LHCN-M2 (cell line): ENCODE measurements around the gene HSPB7. TPM values are rescaled to one million over a fixed set of nuclear protein-coding genes. Genes with fewer than 3 reads are reported as not detected.
A peak's percentile ranks its signal among the peaks of the same experiment; 100 is the strongest.
"Not testable (repeated sequence)": the region's sequence is repeated elsewhere in the genome, so short reads cannot be mapped to it uniquely, and the experiment has no call there.

Experiments
- DNase-seq: peaks from one replicate; pipeline ENCODE4 v3.0.0-alpha.2; 2012; ENCODE audit warnings: low read depth
- total RNA-seq: library from RNA; depleted of rRNA; stranded (reverse); fragments of >200 nt; gene quantifications from 2 replicates; pipeline ENCODE4 v1.2.3, GENCODE V29; 2014

HSPB7 gene
- total RNA-seq, 1 experiment from 2014 or later, result 3.3 TPM

DNA sequence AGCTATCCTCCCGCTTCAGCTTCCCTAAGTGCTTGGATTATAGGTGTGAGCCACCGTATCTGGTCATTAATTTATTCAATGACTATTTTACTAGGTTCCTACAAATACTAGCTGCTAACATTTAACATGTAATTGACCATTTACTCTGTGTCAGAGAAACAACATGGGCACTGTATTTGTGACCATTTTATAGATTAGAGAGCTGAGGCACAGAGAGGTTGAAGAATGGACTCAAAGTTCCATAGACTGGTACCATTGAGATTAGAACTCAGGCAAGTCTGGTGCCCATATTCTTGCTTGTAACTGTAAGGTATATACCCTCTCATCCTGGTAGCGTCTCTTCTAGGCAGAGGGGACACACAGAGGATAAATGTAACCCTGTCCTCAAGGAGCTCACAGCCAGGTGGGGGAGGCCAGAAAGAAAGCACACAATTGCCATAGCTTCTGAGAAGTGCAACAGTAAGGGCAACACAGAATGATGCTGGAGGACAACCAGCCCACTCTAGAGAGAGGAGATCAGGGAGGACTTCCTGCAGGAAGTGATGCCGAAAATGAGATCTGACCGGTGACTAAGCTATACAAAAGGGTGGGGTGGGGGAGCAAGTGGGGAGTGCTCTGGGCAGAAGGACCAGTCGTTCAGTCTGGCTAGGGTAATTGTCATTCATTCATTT is 10.0 kb downstream of the HSPB7 start:
- DNase-seq, result no peak

DNA sequence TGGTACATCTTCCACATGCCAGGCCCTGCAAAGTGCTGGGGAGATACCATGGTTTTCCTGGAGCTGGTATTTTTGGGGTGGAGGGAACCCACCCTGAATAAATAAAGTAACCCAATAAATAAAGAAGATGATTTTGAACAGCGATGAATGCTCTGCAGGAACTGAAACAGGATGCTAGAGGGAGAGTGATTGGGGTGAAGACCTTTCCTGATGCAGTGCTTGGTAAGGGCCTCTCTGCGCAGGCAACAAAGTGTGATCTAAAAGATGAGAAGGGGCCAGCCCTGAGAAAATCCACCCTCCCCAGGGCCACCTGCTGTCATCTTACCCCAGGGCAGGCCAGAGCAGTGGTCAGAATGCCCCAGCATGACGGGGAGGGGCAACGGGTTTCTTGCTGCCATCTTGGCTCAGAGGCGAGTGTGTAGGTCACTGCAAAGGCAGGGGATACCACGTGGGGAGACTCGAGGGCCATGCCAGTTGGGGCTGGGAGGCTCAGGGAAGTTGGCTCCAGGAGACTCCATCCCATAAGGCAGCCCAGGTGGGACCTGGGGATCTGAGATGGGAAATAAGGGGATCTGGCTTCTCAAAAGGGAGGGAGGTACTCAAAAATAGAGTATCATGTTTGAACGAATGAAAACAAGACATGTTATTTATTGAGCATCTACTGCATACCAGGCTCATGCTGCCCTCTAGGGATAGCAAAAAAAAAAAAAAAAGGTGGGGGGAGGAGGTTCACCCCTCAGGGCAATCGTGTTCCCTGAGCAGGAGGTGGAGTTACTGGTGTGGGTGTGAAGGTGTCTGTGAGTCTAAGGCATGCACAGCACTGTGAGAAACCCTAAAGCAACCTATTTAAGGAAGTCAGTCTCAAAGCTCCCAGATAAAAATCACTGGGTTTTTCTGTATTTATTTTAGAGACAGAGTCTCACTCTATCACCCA is 11.0 kb downstream of the HSPB7 start:
- DNase-seq, result peak; percentile 31

DNA sequence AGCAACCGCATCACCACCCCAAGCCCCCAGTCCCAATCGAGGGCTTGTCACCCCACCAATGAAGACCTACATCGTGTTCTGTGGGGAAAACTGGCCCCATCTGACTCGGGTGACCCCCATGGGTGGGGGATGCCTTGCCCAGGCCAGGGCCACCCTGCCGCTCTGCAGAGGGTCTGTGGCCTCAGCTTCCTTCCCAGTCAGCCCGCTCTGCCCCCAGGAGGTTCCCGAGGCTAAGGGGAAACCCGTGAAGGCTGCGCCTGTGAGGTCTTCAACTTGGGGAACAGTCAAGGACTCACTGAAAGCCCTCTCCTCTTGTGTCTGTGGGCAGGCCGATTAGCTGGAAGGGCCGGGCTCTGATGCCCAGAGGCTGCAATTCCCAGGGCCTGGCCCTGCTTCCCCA is 11.8 kb downstream of the HSPB7 start:
- DNase-seq, result no peak

DNA sequence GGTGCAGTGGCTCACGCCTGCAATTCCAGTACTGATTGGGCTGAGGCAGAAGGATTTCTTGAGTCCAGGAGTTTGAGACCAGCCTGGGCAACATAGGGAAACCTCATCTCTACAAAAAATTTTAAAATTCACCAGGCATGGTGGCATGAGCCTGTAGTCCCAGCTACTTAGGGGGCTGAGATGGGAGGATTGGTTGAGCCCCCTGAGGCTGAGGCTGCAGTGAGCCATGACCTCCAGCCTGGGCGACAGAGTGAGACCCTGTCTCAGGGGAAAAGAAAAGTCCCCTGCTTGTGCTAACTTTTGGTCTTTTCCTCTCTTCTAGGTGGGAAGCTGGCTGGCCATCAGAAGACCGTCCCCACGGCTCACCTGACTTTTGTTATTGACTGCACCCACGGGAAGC is 12.2 kb downstream of the HSPB7 start:
- no peak for DNase-seq

DNA sequence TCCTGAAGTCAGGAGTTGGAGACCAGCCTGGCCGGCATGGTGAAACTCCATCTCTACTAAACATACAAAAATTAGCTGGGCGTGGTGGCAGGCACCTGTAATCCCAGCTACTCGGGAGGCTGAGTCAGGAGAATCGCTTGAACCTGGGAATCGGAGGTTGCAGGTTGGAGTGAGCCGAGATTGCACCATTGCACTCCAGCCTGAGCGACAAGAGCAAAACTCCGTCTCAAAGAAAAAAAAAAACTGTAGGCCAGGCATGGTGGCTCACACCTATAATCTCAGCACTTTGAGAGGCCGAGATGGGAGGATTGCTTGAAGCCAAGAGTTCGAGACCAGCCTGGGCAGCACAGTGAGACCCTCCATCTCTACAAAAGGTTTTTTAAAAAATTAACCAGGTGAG is 16.6 kb downstream of the HSPB7 start:
- DNase-seq, result not testable (repeated sequence)

DNA sequence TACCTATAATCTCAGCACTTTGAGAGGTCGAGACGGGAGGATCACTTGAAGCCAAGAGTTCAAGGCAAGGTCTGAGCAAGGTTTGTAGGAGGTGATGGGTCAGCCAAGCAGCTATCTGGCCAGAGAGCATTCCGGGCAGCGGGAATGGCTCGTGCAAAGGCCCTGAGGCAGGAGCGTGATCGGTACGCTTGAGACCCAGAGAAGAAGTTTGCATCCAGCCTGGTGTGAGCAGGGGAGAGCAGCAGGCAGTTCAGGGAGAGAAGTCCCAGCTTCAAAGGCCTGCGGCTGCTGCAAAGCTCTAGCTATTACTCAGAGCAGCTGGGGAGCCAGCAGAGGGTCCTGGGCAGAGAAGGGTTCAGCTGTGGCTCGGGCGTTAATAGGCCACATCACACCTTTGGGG is 18.9 kb downstream of the HSPB7 start:
- DNase-seq, result no peak

DNA sequence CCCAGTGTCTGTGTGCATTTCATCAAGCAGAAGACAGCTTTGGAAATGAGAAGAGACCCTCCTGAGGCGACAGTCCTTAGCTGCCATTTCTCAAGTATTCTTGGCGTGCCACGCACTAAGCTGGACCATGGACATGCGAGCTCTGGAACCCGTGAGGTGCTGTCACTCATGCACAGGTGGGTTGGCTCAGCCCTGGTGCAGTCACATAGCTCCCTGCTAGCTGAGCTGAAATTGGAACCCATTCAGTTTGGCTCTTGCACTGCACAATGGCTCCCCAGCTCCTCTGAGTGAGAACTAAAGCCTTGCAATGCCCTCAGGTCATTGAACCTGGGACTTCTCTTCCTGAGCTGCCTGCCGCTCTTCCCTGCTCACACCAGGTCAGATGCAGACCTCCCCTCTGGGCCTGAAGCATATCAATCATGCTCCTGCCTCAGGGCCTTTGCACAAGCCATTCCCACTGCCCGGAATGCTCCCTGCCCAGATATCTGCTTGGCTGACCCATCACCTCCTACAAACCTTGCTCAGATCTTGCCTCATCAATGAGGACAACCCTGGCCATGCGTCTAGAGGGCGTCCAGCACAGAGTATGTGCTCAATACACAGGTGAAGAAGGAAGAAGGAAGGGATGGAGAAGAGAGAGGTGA is 20.1 kb downstream of the HSPB7 start:
- no peak for DNase-seq

DNA sequence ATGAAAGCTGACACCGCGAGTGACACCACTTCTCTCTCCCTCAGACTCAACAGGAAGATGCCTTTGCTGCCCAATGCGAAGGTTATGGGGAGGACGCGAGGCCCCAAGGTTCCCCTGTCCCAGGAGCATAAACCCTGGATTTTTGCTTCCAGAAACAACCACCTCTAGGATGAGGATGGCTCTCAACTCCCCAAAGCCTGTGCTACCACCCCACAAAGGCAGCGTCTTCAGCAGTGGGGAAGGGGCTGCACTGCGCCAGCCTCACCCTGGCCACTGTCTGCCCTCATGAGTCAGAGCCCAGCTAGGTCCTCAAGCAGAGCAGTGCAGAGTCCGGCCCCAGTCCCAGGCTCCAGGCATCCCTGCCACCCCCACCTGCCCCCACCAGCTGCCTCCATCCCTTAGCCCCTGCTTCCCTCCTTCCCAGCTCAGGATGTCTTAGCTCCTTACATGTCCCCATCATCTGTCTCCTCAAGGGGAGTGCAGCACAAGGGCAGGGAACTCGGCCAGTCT is 20.7 kb downstream of the HSPB7 start:
- DNase-seq, result no peak

DNA sequence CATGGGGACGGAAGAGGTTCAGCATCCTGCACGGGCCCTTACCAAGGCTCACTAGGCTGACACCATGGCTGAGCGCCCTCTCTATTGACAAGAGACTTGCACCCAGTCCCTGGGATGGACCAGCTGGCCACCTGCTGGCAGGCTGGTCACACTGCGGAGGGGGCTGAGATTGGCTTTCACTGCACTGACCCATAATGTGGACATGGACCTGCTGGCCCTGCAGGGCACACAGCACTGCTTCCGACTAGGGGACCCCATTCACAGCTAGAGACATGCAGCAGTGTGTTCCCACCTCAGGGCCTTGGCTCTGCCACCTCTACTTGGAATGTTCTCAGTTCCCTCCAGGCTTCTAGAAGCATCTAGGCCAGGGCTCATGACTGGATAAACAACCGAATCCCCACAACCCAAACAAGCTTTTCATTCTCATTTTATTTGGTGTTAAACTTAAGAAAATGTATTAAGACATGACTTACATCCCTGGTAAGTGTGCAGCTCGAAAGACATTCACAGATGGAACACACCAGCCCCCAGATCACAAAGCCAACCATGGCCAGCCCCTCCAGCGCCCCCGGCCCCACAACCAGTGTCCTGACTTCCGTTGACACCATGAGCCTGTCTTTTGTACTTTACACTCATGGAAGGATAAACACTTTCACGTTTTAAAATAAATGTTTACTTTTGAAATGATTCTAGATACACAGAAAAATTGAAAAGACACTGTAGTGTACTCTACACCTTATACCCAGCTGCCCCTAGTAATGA is 23.1 kb downstream of the HSPB7 start:
- DNase-seq, result peak; percentile 47

DNA sequence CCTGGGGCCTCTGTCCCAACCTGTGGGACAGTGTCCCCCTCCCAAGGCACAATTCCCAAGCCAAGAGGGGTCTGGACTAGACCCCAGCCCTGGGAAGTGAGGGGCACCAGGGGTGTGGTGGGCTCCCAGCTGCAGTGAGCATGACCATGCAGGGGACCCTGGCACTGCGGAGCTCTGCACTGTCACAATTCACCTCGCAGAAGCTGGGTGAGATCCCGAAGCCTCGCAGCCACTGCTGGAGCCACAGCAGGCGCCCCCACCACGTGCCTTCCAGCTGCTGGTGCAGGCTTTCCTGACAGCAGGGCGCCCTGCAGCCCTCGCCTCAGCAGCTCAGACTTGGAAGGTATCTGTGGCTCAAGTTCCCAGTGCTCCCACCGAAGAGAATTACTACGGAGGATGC is 23.8 kb downstream of the HSPB7 start:
- no peak for DNase-seq

DNA sequence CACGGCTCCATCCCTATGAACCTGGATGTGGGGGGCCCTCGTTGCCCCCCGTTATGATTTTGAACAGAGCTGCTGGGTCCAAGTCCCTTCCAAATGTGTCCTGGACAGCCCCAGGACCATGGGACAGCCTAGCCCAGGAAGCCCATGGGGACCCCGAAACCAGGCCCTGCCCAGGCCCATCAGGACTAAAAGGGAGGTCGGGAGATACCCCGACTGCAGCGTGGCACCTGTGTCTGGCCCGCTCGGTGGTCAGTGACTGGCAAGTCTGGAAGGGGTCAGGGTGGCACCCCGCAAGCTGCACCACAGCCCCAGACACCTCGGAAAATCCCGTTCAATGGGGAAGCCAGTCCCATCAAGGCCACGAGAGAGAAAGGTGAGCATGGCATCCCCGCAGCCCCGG is 24.2 kb downstream of the HSPB7 start:
- no peak for DNase-seq

DNA sequence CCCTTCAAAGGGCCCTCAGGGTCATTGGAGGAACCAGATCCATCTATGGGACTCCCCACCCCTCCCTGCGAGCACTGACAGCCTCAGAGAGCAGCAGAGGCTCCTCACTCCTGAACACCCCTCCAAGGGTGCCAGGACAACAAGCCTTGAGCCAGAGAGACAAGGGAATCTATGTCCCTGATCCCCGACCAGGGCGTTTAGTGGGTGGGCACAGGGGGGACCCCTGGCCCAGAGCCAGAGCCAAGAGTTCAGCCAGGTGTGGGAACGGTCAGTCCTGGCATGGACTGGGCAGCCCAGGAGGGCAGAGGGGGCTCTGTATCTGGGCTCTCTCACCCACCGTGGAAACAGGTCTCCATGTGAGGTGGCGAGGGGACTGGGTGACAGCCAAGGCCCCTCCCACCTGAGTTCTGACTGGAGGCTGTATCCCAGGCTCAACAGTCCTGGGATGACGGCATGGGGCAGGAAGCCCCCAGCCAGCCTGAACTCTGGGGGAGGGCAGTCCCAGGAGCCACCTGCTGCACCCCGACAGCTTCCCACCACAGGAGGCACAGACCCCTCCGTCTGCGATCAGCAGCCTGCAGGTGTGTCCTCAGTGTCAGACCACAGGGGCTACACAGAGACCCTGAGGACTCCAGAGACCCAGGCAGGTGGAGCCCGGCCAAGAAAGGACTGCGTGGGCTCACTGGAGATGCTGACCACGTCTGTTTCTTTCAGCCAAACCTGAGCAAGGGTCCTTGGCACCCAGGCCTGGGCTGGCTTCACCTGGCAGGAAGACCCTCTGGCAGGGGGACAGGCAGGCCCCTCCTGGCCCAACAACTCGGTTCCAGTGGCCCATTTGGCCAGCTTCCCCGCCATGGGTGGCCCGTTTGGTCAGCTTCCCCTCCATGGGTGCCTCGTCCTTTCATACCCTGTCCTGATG is 25.0 kb downstream of the HSPB7 start:
- DNase-seq, result no peak

DNA sequence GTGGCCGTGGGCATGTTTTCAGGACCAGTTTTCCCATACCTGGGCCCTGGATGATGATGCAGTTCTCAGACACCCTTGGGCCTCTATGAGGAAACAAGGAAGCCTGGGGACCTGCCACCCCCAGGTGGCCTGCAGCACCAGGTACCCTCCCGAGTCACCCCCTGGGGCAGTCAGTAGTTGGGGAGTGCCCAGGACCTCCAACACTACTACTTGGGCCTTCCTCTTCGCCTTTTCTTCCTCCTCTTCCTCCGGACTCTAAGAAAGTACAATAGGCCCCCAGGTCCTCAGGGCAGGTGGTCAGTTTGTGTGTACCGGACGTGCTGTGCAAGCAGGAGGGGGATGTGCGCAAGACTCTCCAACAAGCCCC is 25.7 kb downstream of the HSPB7 start:
- DNase-seq, result no peak

DNA sequence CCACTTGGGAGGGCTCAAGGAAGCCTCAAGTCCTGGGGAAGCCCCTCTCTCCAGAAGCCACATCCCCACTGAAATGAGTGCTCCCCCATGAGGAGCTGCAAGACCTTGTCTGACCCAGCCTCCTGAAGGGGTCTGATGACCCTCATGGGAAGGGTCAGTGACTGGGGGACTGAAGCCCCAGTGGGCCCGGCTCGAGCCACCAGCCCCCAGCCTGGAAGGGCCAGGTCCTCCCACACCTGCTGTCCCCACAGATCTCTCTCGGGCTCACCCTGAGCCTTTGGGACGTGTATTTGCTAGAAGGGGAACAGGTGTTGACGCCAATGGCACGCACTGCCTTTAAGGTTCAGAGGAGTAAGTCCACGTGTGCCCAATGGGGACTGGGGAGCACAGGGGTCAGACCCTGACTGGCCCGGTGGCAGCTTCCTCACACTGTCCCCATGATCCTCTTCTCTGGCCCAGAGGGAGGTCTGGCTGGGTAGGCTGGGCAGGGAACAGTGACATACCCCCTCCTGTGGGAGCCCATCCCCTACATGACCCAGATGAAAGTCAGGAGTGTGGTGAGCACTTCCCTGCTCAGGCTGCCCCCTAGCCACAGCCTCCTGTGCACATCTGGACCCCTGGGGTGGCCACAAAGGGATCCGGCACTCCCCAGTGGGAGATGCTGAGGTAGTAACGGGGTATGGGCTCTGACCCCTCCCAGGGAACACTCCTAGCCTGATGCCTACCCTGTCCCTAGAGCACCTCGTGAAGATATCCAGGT is 26.2 kb downstream of the HSPB7 start:
- no peak for DNase-seq

DNA sequence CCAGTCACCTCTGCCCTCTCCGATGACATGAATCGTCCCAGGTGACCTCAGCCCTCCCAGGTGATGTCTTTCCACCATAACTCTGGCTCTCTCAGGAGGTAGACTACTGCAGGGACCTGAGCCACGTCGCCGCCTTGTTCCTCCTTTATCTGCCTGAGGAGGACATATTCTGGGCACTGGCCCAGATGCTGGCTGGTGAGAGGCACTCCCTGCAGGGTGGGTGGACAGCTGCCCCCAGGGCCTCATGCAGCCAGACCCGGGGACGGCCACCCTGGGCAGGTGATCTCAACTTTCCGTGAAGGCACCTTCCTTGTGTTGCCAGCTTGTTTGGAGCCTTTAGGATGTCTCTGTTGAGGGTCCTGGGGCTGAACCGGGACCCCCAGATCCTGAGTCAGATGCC is 28.1 kb downstream of the HSPB7 start:
- DNase-seq, result no peak

DNA sequence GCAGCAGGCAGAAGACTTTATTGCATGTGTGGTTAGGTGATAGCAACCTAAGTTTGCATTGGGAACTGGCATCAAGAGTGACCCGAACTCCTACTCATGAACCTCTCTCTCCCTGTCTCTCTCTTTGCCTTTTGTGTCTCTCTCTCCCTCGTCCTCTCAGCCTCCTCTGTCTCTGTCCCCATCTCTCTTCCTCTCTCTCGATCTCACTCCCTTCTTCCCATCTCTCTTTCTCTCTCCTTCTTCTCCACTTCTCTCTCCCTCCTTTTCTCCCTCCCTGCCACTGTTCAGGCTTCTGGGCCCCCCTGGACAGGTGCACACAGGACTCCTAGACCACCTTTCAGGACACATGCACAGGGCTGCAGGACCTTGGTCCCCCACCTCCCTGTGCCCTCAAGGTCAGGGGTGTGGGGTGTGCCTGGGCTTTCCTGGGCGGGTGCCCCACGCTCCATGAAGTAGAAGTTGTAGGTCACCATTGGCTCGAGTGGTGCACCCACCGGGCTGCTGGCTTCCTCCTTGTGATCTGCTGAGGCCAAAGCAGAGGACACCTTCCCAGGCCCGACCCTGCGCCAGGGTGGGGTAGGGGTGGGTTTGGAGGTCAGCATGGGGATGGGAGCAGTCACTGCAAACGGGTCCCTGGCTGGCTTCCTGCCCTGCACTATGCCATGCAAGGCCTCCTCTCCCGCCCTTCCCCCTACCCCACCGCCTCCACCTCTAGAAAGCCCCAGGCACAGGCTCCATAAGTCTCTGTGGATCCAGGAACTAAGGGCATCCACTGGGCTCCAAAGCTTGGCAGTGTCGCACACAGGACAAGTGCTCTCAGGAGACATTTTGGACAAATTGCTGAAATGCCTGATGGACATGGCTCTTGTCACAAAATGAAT is 28.7 kb downstream of the HSPB7 start:
- DNase-seq, result no peak

DNA sequence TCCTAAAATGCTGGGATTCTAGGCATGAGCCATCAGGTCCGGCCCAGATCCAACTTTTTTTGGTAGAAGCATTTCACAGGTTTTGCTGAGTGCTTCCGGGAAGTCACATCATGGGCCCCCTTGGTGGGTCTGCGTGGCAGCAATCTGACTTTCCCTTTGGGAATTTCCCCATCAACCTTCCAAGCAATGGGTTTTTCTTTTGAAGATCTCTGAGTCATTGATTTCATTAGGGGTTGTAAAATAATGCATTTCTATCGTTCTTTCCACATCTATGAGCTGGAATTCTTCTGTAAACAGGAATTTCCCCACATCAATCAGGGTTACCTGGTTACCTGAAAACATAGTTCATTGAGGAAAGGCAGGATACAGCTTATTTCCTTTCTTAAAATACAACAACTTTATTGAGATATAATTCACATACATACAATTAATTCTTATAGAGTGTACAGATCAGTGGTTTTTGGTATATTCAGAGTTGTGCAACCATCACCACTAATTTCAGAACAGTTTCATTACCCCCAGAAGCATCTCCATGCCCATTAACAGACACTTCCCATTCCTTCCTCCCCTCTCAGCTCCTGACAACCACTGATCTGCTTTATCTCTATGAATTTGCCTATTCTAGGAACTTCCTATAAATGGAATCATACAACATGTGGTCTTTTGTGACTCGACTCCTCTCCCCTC is 32.1 kb downstream of the HSPB7 start:
- DNase-seq, result no peak

DNA sequence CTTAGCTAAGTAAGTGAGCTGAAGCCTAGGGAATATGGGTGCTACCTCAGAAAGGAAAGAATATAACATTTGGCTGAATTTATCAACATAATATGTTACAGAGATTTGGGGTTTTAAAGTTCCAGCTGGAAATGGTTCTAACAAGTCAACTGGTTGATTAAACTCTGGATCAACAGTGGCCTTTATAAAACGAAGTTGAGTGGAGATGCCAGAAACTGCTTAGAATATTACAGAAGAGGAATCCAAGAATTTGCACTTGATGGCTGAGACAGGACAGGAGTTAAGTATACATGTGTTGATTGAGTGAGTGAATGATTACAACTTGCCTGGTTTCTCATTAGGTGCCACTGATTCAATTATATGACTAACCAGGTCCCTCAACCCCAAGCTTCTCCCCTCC is 34.6 kb downstream of the HSPB7 start:
- no peak for DNase-seq
